CD8-positive, alpha-beta memory T cell (primary cell): Measurements from ENCODE around the gene CTIF. TPM values are rescaled to one million over a fixed set of nuclear protein-coding genes. Genes with fewer than 3 reads are reported as not detected.

Experiments used
- CTCF ChIA-PET: fragments of 350-600 bp; sonication (Branson Sonifier 250); formaldehyde crosslinking; loops from one replicate; lab custom pipeline; 2021; ENCODE audit warnings: antibody characterized with exemption; lab: Charles Lee
- POLR2A ChIA-PET: fragments of 350-600 bp; sonication (Branson Sonifier 250); formaldehyde crosslinking; loops from one replicate; lab custom pipeline; 2021; ENCODE audit warnings: antibody characterized with exemption; lab: Charles Lee
- DNase-seq, 5 donors: peaks; one replicate each; pipeline versions ENCODE4 v3.0.0 to v3.0.0-alpha.2; 2020 to 2022; ENCODE audit warnings: mixed read lengths in 1 of 5
- H3K27ac ChIP-seq: one replicate; pipeline ENCODE4 v1.7.0; 2013; ENCODE audit warnings: low read depth, mild to moderate bottlenecking, low read length, moderate library complexity
- H3K27me3 ChIP-seq: 2 replicates; pipeline ENCODE4 v1.7.0; 2013; ENCODE audit warnings: low read length, mild to moderate bottlenecking; ENCODE audit not compliant: insufficient read depth, poor library complexity, severe bottlenecking
- H3K36me3 ChIP-seq: 2 replicates; pipeline ENCODE4 v1.7.0; 2013; ENCODE audit warnings: mild to moderate bottlenecking, low read length, moderate library complexity; ENCODE audit not compliant: insufficient read depth
- H3K4me1 ChIP-seq: 2 replicates; pipeline ENCODE4 v1.7.0; 2013; ENCODE audit warnings: mild to moderate bottlenecking, low read length, moderate library complexity; ENCODE audit not compliant: insufficient read depth
- H3K4me3 ChIP-seq: 2 replicates; pipeline ENCODE4 v1.7.0; 2013; ENCODE audit warnings: mild to moderate bottlenecking, low read length
- H3K9me3 ChIP-seq: 2 replicates; pipeline ENCODE4 v1.7.0; 2013; ENCODE audit warnings: mild to moderate bottlenecking, low read length
- H3K27ac Mint-ChIP-seq, 8 donors: one replicate each; pipeline ENCODE4 v1.8.0; 2020 to 2021; ENCODE audit warnings: mixed read lengths in 8 of 8, mild to moderate bottlenecking in 6 of 8, inconsistent platforms in 3 of 8, moderate library complexity in 3 of 8
- H3K27me3 Mint-ChIP-seq, 2 donors: one replicate each; pipeline ENCODE4 v1.8.0; 2020 to 2021; ENCODE audit warnings: mixed read lengths in 2 of 2, mild to moderate bottlenecking in 1 of 2, moderate library complexity in 1 of 2
- H3K36me3 Mint-ChIP-seq, 3 donors: one replicate each; pipeline ENCODE4 v1.8.0; 2020 to 2021; ENCODE audit warnings: mixed read lengths in 3 of 3, inconsistent platforms in 1 of 3, mild to moderate bottlenecking in 1 of 3
- H3K4me1 Mint-ChIP-seq, 3 donors: one replicate each; pipeline ENCODE4 v1.8.0; 2020 to 2021; ENCODE audit warnings: mixed read lengths in 3 of 3, inconsistent platforms in 1 of 3, mild to moderate bottlenecking in 1 of 3
- H3K4me3 Mint-ChIP-seq, 7 donors: one replicate each; pipeline ENCODE4 v1.8.0; 2020 to 2021; ENCODE audit warnings: mixed read lengths in 7 of 7, mild to moderate bottlenecking in 6 of 7, moderate library complexity in 4 of 7, inconsistent platforms in 2 of 7
- H3K9me3 Mint-ChIP-seq, 5 donors: one replicate each; pipeline ENCODE4 v1.8.0; 2020 to 2022; ENCODE audit warnings: mixed read lengths in 5 of 5, mild to moderate bottlenecking in 3 of 5, moderate library complexity in 2 of 5, inconsistent platforms in 1 of 5
- polyA plus RNA-seq: library from polyadenylated mRNA; unstranded; fragments of 300-500 nt; fragmentation: Illumina TruSeq; gene quantifications from one replicate; pipeline ENCODE4 v1.2.3, GENCODE V29; 2021
- total RNA-seq, 2 experiments: library from RNA; stranded (reverse); gene quantifications; one replicate each; pipeline ENCODE4 v1.2.3, GENCODE V29; 2021

CTIF gene
- total and polyA plus RNA-seq, 3 experiments from 2014 or later = 0.89 to 4.8 (median 4.2) TPM

DNA sequence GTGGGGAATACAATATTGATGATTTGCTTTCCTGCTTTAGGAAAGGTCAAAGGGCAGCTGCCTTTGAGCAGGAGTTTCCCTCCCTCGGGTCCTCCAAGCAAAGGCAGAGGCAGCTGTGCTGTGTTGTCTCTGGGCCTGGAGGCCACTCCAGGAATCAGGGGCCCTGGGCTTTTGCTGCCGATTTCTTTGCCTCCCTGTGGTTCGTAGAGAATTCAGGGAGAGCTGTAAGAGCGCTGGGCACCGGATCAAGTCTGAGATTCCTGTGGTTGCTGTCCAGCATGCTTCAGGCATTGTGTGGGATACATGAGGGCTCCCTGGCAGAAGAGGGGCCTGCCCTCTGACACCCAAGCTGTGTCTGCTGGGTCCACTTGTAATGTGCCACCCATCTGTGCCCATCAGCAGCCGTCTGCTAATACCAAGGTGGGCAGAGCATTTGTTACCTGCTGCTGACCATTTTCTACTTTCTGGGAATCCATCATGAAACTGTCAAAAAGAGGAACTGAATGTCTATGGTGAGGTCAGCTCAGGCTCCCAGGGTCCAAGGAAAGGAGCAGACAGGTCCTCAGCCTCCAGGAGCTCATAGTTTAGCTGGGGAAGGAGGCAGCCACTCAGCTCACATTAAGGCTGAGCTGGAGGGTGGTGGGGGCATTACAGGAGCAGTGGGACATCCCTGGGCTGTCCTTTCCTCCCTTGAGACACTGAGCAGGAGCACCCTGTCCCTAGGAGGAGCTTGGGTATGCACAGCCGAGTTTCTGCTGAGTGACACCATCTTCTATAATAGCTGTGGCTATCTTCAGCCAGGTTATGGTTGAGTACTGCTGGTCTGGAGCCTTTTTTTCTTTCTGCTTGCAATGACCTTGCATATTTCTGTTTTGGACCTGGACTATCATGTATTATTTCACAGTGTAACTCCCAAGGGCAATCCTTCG, 68.5 kb downstream of the CTIF start:
- CTCF ChIA-PET = interaction anchor here (0.9 to 1.3 kb wide), 2 partner anchors 23 to 39 kb away, joined by 3 to 4 read pairs; no protein-coding TSS in a partner anchor
- POLR2A ChIA-PET = no interaction called here
- Histone ChIP-seq H3K27ac (no peak overlapping the region), H3K27me3 (no peaks in the 10 kb centered on the region), H3K4me3 (no peak overlapping the region), H3K4me1 (no peaks in the 10 kb centered on the region), H3K36me3 (no peaks in the 10 kb centered on the region), H3K9me3 (no peaks in the 10 kb centered on the region)
- Mint-ChIP-seq H3K36me3 (no peaks in the 10 kb centered on the region), H3K27ac (peak overlapping the region in 1 of 8 donors; percentile 35), H3K4me1 (no peaks in the 10 kb centered on the region), H3K9me3 (no peaks in the 10 kb centered on the region), H3K4me3 (no peak overlapping the region), H3K27me3 (peaks cover 2 to 4% of the 10 kb centered on the region in 2 donors)
- no peak for DNase-seq

DNA sequence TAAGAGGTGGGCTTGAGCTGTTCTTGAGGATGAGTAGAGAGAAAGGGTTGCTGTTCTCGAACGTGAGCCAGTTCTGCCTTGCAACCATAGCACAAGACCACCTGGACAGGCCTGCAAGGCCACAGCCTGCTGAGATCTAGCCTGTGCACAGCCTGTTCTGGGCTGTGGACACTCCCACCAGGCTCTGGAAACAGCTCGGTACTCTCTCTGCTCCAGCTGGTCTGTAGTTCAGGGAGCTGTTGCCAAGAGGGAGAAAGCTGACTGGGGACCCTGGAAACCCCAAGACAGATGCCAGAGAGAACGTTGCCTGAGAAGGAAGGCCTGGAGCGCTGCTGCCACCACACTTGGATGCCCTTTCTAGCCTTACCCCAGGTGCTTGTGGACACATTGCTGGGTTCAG, 69.8 kb downstream of the CTIF start:
- H3K9me3 ChIP-seq = no peaks in the 10 kb centered on the region
- H3K27me3 Mint-ChIP-seq = peaks cover 2 to 4% of the 10 kb centered on the region in 2 donors
- H3K4me3 ChIP-seq = no peak overlapping the region
- ChIA-PET CTCF (no interaction called here), POLR2A (no interaction called here)
- no peaks in the 10 kb centered on the region for H3K4me1 ChIP-seq
- no peaks in the 10 kb centered on the region for H3K4me1 Mint-ChIP-seq
- H3K27ac ChIP-seq = no peak overlapping the region
- H3K27me3 ChIP-seq = no peaks in the 10 kb centered on the region
- H3K27ac Mint-ChIP-seq = no peak overlapping the region
- H3K9me3 Mint-ChIP-seq = no peaks in the 10 kb centered on the region
- H3K4me3 Mint-ChIP-seq = no peak overlapping the region
- no peaks in the 10 kb centered on the region for H3K36me3 Mint-ChIP-seq
- no peaks in the 10 kb centered on the region for H3K36me3 ChIP-seq
- no peak for DNase-seq

DNA sequence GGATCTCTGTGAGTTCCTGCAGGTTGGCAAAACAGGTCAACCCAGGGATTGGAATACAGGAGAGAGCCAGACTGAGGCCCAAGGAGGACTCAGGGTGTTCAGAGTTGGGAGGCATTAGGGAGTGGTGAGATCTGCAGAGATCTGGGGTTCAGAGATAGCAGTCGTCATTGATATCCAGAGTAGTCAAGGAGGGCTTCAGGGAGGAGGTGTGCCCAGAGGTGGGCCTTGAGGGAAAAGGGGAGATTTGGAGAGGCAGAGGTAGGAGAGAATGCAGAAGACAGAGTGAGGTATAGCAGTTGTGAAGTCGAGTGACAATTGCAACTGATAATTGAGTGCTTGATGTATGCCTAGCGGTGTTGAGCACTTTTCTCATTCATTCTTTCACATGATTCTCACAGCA, 70.3 kb downstream of the CTIF start:
- Mint-ChIP-seq H3K9me3 (no peaks in the 10 kb centered on the region), H3K4me3 (no peak overlapping the region), H3K36me3 (no peaks in the 10 kb centered on the region), H3K4me1 (no peaks in the 10 kb centered on the region), H3K27me3 (peaks cover 2 to 4% of the 10 kb centered on the region in 2 donors), H3K27ac (no peak overlapping the region)
- Histone ChIP-seq H3K4me1 (no peaks in the 10 kb centered on the region), H3K27me3 (no peaks in the 10 kb centered on the region), H3K36me3 (no peaks in the 10 kb centered on the region), H3K27ac (no peak overlapping the region), H3K4me3 (no peak overlapping the region), H3K9me3 (no peaks in the 10 kb centered on the region)
- ChIA-PET CTCF (no interaction called here), POLR2A (no interaction called here)
- DNase-seq = no peak

DNA sequence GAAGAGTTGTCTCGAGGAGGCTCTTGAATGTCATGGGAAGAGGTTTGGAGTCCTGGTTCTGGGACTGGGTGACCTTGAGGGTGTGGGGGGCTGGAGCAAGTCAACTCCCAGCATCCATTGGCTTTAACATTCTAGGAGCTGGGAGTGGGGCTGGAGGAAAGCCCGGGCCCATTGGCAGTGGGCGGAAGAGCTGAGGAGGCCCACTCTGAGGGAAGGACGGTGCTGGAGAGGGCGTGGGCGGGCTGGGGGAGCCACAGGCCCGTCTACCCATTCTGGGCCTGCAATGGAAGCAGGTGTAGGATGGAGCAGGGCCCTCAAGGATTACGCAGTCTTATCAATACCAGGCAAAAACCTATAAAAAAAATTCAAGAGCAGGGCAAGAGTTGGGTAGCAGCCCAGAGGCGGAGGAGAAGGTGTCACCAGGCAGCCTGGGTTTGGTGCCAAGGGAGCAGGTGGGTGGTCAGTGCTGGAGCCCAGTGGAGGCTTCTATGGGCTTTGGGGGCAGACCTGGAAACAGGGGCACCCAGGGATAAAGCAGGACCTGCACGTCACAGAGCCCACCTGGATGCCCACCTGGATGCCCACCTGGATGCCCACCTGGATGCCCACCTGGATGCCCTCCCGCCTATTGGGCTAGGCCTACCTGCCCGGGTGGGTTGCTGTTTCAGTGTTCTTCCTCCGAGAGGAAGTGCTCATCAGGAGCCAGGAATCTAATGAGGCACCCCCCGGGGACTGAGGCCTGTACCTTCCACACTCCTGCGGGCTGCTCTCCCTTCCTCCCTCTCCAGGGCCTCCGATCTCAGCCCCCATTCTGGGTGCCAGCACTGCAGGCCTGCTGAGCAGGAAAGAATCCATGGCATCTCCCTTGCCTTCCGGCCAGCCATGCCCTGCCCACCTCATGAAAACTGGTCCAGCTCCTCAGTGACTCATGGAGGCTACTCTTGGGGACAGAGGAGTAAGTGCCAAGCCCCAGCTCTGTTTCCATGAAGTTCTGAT, 71.3 kb downstream of the CTIF start:
- peak overlapping the region in 1 of 8 donors; percentile 62 for H3K27ac Mint-ChIP-seq

DNA sequence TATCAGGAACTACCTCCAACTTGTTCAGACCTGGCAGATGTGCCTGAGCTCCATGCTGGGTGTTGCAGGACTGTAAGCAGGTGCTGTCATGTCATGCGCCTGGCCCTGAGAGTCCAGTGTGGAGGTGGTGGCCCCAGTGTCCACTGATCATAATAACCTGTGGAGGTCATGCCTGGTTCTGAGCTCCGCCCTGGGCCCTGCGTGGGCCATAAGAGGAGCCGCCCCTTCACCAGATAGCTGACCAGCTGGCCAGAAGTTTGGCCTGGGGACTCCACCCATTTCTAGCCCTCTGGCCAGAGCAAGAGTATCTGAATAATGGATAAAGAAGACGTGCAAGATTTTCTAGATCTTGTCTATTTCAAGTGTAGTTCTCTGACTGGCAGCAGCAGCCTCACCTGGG, 72.4 kb downstream of the CTIF start:
- Histone ChIP-seq H3K4me1 (no peaks in the 10 kb centered on the region), H3K36me3 (no peaks in the 10 kb centered on the region), H3K27me3 (no peaks in the 10 kb centered on the region), H3K4me3 (no peak overlapping the region), H3K27ac (no peak overlapping the region), H3K9me3 (no peaks in the 10 kb centered on the region)
- POLR2A ChIA-PET = no interaction called here
- Mint-ChIP-seq H3K9me3 (no peaks in the 10 kb centered on the region), H3K4me3 (no peak overlapping the region), H3K36me3 (no peaks in the 10 kb centered on the region), H3K27ac (no peak overlapping the region), H3K4me1 (no peaks in the 10 kb centered on the region), H3K27me3 (peaks cover 2 to 4% of the 10 kb centered on the region in 2 donors)
- DNase-seq = no peak
- CTCF ChIA-PET = interaction anchor here (0.9 kb wide), 1 partner anchor 15 kb away, joined by 3 read pairs; no protein-coding TSS in a partner anchor

More for the DNA sequence above, 71.3 kb downstream of the CTIF start:
- no peak overlapping the region for H3K4me3 Mint-ChIP-seq
- H3K27me3 ChIP-seq = no peaks in the 10 kb centered on the region
- peaks cover 2 to 4% of the 10 kb centered on the region in 2 donors for H3K27me3 Mint-ChIP-seq
- no peaks in the 10 kb centered on the region for H3K4me1 ChIP-seq
- H3K4me3 ChIP-seq = no peak overlapping the region
- ChIA-PET POLR2A (no interaction called here), CTCF (interaction anchor here (0.9 kb wide), 1 partner anchor 16 kb away, joined by 3 read pairs; no protein-coding TSS in a partner anchor)
- no peaks in the 10 kb centered on the region for H3K9me3 Mint-ChIP-seq
- H3K9me3 ChIP-seq = no peaks in the 10 kb centered on the region
- H3K27ac ChIP-seq = no peak overlapping the region
- no peaks in the 10 kb centered on the region for H3K36me3 ChIP-seq
- no peaks in the 10 kb centered on the region for H3K36me3 Mint-ChIP-seq
- DNase-seq = no peak
- no peaks in the 10 kb centered on the region for H3K4me1 Mint-ChIP-seq

DNA sequence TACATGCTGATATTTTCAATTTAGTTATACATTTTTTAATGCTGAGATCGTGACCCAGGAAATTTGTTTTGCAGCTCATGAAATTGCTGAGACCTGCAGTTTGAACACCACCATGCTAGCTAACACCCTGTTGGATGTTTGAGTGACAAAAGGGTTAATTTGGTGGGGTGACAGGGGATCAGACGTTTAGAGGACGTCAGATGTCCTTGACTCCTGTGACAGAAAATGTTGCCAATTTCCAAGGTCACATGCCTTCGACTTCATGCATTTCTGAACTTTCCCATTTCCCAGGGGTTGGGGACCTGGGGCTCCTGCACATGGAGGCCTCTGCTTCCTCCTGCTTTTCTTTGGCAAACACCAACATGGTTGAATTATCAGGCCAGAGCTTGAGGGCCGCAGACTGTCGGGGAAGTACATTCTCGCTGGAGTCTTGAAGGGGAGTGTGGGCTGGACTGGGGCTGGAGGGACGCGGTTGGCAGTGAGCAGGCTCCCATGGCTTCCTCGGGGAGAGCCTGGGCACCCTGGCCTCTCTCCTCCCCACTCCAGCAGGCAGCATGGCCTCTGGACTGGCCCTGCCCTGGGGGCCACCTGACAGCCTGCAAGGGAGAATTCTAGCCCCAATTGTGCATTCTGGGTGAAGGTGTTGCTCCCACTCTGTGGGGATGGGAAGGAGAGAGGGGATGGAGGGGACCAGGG, 73.1 kb downstream of the CTIF start:
- no peak for DNase-seq
- Histone ChIP-seq H3K27ac (no peak overlapping the region), H3K9me3 (no peaks in the 10 kb centered on the region), H3K27me3 (no peaks in the 10 kb centered on the region), H3K36me3 (no peaks in the 10 kb centered on the region), H3K4me1 (no peaks in the 10 kb centered on the region), H3K4me3 (no peak overlapping the region)
- ChIA-PET CTCF (no interaction called here), POLR2A (no interaction called here)
- no peaks in the 10 kb centered on the region for H3K4me1 Mint-ChIP-seq
- no peaks in the 10 kb centered on the region for H3K9me3 Mint-ChIP-seq
- H3K4me3 Mint-ChIP-seq = no peak overlapping the region
- H3K27me3 Mint-ChIP-seq = peaks cover 2 to 4% of the 10 kb centered on the region in 2 donors
- no peak overlapping the region for H3K27ac Mint-ChIP-seq
- no peaks in the 10 kb centered on the region for H3K36me3 Mint-ChIP-seq

DNA sequence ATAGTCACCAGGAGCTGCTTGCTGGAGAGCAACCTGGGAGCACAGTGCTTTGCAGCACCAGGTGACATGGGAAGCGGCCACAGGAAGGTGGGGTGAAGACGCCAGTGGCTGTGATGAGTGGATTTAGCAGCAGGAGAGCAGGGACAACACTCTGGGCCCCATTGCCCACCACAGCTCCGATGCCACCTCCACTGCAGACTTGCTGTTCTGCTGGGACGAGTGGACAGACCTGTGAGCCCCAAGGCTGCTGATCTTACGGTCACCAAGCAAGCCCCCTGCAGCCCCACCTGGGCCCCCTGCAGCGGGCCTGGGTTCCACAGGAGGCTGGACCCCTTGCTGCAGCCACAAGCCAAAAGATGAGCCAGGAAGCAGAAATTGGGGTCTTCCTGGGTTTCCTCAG, 73.7 kb downstream of the CTIF start:
- no peak for DNase-seq
- Histone ChIP-seq H3K36me3 (no peaks in the 10 kb centered on the region), H3K27me3 (no peaks in the 10 kb centered on the region), H3K9me3 (no peaks in the 10 kb centered on the region), H3K4me1 (no peaks in the 10 kb centered on the region), H3K27ac (no peak overlapping the region), H3K4me3 (no peak overlapping the region)
- Mint-ChIP-seq H3K27ac (no peak overlapping the region), H3K4me3 (no peak overlapping the region), H3K27me3 (peaks cover 2 to 4% of the 10 kb centered on the region in 2 donors), H3K4me1 (no peaks in the 10 kb centered on the region), H3K9me3 (no peaks in the 10 kb centered on the region), H3K36me3 (no peaks in the 10 kb centered on the region)
- ChIA-PET CTCF (no interaction called here), POLR2A (no interaction called here)
